HG02763 (cell line): ENCODE results near the gene SYT5.

Source experiments
- ATAC-seq: cut with Tn5 transposase; IDR thresholded peaks from one replicate; pipeline ENCODE4 v1.9.1; 2021; ENCODE audit warnings: mild to moderate bottlenecking, moderate library complexity; ENCODE audit not compliant: unreplicated experiment

SYT5 gene

GRCh38 chr19:55147545-55148251 is 32.4 kb downstream of the SYT5 start:
- no peak for ATAC-seq

GRCh38 chr19:55146705-55147273 is 33.3 kb downstream of the SYT5 start:
- no peak for ATAC-seq

- ATAC-seq, result no peak
Measured at GRCh38 chr19:55146078-55146704, 33.9 kb downstream of the SYT5 start.

GRCh38 chr19:55145232-55145631 is 34.9 kb downstream of the SYT5 start:
- no peak for ATAC-seq

- ATAC-seq, result no peak
Measured at GRCh38 chr19:55141696-55142095, 38.4 kb downstream of the SYT5 start.

- no peak for ATAC-seq
Measured at GRCh38 chr19:55137915-55138314, 42.2 kb downstream of the SYT5 start.

- no peak for ATAC-seq
Measured at GRCh38 chr19:55136399-55137102, 43.5 kb downstream of the SYT5 start.

GRCh38 chr19:55134736-55135135 is 45.4 kb downstream of the SYT5 start:
- ATAC-seq, result no peak

GRCh38 chr19:55133639-55134444 is 46.2 kb downstream of the SYT5 start:
- no peak for ATAC-seq

- no peak for ATAC-seq
Measured at GRCh38 chr19:55132453-55133129, 47.5 kb downstream of the SYT5 start.

GRCh38 chr19:55131421-55131820 is 48.7 kb downstream of the SYT5 start:
- ATAC-seq, result no peak
